Kidney tubule cell (primary cell): ENCODE measurements around the gene OSBPL3.
"Not testable (repeated sequence)": the region's sequence is repeated elsewhere in the genome, so short reads cannot be mapped to it uniquely, and the experiment has no call there.

Source experiments
- DNase-seq: peaks from one replicate; pipeline ENCODE4 v3.0.0-alpha.2; 2018; ENCODE audit warnings: low spot score

Gene OSBPL3

DNA sequence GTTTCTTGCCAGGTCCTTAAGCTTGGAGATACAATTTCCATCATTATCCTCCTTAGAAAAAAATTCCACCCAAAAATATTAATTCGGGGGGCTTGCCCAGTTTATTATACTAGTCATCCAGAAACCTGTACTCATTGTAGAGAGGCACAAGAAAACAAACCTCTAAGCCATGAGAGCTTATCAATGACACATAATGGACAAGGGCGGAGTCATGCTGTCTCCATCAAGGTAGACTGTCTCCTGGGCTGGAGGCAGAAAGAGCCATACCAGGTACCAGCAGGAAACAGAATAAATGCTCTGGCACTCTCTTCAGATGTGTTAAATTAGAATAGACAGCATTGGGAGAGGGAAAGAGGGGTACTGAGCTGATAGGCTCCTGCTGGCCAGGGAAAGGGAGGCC is 153.0 kb downstream of the OSBPL3 start:
- DNase-seq = no peak

DNA sequence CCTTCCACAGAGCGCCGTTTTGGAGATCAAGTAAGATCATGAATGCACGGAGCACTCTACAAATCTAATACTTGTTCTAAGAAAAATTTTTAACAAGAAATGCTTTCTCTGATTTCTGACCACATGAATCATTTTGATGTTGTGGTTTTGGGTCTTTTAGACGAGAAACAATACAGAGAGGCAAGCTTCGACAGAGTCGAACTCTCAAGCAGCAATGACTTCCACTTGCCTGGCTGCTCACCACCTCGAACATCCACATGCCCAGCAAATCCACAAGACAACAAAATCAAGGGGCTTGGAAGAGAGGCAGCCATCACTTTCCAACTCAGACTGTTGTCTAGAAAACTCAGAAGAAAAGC is 153.3 kb downstream of the OSBPL3 start:
- DNase-seq = no peak

DNA sequence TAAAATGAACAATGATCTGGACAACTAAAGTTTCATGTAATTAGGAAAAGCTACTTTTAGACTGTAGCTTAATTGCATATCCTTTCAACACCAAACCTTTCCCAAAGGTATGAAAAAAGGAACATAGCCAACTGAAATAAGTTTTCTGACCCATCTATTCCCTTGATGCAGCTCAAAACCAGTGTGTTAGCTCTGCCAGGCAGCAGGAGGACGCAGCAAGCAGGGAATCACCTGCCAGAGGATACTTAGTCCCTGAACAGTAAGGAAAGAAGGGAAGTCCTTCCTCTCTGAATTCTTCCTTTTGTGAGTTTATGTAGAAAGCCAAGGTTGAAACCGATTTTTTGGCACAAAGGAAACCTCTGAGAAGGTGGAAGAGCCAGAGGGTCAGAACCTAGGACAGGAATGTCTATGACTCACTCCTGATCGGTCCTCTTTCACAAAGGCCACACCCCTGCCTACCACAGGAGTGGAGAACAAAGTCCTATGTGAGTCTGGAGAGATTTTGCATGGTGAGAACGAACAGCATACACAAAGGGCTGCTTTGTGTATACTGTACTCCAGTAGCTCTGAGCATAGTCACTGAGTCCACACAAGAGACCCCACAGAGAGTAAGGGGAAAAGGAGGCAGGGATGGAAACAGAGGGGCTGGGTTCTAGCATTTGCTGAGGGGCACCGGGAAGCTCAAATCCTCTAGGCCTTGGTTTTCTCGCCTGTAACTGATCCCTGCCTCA is 153.9 kb downstream of the OSBPL3 start:
- DNase-seq = peak; percentile 87

DNA sequence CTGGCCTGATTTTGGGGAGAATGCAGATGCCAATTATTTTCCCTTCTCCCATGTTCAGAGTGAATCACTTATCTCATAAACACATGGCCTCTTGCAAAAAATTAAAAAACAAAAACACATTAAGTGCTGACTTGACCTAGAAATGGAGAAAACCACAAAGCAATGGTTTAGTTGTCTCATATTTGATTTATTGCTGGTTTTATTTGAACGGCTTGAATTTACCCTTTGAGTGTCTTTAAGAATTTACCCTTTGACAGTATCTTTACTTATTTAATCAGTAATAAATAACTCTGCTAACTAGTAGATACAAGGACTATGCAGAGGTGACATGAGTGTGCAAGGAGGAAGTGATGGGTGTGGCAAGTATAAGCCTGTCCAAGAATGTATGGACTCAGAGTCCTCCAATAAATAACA is 154.6 kb downstream of the OSBPL3 start:
- DNase-seq = no peak

DNA sequence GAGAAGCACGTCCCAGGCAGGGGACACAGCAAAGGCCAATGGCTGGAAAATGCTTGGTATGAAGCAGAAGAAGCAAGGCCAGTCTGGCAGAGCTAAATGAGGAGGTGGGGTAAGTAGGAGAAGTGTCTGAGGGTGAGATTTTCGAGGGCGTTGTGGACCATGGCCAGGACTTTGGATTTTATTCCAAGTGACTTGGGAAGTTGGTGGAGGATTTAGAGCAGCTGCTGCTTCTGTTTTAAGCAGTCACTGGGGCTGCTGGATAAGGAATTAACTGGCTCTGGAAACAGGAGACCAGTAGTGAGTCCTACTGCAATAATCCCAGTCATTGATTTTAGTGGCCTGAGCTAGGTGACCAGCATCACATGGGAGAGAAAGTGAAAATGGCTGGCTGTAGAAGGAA is 155.1 kb downstream of the OSBPL3 start:
- no peak for DNase-seq

DNA sequence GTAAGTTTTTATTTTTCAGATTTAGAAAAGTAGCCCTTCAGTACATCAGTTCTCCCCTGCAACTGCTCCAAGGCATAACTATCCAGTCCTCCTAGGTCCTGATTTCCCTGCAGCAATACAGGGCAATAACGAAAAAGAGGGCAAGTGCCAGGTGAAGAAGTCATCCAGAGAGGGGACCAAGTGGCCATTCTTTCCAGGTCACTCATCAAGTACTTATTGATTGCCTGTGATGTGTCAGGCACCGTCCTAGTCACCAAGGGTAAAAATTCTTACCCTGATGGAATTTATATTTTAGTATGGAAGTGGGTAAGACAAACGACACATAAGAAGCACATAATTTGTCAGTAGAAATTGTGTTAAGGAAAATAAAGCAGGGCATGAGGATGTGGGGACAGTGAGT is 155.6 kb downstream of the OSBPL3 start:
- peak; percentile 21 for DNase-seq

DNA sequence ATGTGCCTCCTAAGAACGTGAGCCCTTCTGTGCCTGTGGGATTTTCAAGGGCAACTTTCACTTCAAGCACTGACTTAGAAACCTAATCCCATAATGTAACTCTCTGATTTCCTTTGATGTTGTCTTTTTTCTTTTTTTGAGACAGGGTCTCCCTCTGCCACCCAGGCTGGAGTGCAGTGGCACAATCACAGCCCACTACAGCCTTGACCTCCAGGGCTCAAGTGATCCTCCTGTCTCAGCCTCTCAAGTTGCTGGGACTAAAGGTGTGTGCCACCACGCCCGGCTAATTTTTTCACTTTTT is 158.3 kb downstream of the OSBPL3 start:
- DNase-seq = no peak

DNA sequence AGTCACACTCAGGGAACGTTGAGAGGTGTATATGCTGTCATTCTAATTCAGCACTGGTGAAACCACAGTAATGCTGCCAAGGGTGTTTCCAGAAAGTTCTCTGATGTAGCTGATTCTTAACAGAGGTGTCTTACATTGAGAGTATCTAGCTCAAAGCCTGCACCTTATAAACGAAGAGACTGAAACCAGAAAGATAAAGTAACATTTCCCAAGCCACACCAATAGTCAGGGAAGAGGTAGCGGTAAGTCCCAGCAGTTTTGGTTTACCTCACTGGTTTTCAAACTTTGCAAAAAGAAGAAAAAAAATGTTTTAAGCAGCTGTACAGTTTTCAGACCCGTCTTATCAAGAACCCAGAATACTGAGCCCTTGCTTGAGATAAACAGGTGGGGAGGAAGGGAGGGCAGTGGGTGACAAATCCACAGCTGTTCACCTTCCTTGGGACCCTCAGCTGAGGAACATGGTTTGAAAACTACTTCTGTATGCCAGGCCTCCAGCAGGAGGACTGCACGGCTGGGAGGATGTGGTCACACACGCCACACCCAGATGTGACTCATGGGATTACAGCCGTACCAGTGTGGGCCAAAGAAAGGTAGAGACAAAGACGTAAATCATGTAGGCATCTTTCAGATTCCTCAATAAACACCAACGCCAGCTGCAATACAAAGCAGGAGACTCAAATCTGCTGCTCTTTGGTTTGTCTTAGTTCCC is 158.8 kb downstream of the OSBPL3 start:
- DNase-seq = peak; percentile 96

DNA sequence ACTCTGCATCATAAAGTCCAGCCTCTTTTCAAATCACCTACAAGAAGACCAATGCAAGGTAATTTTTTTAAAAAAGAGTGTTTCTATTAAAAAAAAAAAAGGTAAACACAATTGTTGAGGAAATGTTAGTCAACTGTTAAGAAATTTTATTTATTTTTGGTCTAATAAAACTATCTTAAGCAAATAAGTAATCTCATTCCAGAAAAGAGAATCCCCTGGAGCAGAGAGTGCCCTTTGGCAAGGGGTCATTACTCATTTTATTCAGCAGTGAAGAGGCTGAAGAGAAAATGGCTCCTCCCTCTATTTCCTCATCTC is 159.3 kb downstream of the OSBPL3 start:
- DNase-seq = no peak

DNA sequence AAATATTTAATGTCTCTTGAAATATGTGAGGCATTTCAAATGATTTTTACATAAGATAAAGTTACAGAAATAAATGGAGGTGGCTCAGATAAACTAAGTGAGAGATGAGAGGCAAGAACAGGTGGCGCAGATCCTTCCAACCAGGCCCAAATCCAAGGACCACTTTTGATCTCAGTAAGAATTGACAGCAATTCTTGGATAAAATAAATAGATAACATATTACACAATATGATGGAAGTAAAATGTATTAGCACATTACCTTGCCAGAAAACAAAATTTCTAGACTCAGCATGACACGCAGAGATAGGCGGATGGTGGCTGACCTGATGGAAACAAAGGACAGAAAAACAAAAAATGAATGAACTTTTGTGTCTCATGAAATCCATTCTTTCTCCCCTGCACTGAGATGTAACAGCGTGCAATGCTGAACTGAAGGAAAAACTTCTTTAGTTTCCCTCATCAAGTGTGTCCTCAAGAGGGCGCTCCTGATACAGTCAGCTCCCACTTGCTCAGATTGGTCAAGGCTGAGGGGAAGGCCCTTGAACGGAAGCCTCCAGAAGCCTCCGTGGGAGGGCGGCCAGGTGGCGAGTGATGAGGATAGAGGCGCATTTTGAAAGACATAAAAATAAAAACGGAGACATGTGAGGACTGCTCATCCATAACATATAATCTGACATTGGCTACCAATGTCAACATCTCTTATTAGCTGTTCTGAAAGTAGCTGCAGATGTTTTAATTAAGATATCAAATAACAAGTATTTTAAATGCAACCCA is 159.9 kb downstream of the OSBPL3 start:
- peak; percentile 88 for DNase-seq

DNA sequence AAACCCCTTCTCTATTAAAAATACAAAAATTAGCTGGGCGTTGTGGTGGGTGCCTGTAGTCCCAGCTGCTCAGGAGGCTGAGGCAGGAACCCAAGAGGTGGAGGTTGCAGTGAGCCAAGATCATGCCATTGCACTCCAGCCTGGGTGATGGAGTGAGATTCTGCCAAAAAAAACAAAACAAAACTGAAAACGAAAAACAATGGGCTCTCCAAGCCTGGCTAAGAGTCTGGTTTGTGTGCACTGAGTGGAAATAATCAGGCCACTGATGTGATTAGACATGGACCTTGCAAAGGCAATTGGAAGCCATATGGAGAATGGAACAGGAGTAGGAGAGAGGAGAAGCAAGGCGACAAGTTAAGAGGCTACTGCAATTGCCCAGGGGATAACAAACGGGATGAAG is 162.6 kb downstream of the OSBPL3 start:
- no peak for DNase-seq

DNA sequence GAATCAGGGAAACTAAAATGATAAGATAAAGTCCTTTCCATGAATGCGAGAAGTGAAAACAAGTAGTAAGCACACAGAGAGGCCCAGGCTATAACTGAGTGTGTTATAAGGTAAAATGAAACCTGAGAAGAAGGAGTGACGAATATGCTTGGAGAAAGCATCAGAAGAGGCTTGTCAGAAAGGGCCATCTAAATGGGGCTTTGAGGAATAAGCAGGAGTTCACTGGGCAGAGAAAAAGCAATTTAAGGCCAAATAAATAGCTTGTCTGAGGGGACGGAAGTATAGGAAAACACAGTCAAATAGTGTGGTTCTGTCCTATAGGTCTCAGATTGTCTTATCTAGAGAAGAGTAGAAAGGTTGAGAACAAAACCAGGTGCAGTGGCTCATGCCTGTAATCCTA is 163.1 kb downstream of the OSBPL3 start:
- no peak for DNase-seq

DNA sequence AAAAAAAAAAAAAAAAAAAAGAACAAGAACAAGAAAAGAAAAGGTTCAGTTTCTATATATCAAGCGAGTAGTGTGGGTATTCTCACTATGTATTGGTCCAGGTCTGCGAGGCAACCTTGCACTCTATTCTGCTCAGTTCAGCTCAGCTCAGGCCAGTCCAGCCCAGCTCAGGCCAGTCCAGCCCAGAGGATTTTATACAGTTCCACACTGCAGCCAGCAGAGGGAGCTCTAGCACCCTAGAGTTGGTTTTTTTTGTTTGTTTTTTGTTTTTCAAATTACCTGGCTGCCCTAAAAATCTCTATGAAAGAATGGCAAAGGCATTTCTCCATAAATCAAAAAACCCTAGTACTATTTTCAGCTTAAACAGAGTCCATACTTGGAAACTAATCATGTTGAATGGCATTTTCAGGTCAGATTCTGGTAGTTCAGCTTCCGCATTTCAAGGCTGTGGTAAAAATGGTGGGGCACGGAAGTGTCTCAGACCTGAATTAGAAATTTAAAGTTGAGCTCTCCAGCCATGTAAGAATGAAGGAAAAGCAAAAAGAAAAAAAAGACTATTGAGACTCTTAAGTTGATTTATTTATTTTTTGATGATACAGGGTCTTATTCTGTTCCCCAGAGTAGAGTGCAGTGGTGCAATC is 167.6 kb downstream of the OSBPL3 start:
- DNase-seq = peak; percentile 55

DNA sequence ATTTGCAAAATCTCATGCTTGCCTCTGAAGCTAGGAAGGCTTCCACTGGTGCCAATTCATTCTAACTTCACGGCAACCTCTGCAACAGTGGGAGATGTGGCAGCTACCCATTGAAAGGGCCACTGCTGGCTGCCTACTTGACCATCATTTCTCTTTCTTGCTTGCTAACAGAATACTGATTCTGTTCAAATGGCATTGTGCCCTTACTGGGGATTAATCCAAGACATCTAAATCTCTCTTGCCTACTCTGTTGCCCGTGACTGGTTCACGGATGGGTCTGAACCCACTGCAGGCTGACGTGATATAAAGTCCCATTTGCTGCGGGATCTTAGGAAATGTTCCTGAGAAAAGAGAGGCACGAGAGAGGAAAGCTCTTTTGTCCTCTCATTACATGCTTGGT is 171.5 kb downstream of the OSBPL3 start:
- DNase-seq = no peak

DNA sequence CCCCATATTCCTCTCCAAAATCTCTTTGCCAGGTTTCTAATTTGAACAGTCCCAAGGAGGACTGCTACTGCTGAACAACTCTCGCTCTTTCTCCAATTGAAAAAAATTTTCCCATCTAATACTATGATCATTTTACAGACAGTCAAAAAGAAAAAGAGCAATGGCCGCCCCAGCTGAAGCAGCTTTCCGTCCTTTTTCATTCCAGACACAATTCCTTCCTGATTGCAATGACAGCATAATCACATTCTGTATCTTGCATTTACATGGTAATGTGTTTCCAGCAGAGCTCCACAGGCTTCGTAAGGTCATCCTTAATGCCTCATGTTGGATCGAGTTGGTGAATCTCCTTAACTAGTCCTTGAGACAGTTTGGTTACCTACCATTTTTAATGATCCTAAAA is 177.7 kb downstream of the OSBPL3 start:
- DNase-seq = no peak

DNA sequence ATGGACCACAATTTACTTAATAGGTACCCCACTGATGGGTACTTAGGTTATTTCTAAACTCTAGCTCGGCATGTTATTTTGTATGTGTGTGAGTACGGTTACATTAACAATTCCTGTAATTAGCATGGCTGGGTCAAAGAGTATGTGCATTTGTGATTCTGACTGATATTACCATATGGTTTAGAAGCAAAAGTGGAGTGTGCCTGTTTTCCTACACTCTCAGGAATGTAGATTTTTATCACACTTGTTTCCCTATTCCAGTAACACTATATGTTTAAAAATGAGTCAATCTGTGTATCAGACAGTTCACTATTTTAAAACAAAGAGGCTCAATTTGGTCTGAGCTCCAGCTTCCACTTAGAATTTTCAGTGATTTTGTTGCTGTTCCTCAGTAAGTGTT is 178.1 kb downstream of the OSBPL3 start:
- DNase-seq = no peak

DNA sequence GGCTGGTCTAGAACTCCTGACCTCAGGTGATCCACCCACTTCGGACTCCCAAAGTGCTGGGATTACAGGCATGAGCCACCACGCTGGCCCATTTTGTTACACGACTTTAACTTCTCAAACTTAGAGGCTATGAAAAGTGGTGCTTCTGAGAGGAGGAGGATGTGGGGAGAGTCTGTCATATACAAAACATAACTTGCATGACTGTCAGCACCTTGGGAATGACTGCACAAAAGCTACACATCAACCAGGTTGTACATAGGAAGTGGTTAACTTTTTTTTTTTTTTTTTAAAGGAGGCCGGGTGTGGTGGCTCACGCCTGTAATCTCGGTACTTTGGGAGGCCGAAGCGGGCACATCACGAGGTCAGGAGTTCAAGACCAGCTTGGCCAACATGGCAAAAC is 179.3 kb downstream of the OSBPL3 start:
- DNase-seq = no peak

DNA sequence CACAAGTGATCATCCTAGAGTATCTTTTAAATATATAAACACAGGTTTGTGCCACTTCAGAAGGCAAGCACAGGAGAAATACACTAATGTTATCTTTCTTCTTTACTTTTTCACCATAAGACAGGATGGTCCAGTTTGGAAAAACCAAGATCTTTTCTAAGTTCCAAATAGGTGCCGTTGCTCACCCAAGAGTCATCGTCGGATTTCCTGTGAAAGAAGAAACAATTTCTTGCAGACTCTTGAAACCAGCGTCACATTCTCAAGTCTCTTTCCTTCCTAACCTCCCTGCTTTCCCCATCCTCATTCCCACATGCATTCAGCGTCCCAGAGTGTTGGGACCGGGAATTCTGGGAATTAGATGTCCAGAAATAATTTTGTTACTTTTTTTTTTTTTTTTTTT is 179.9 kb downstream of the OSBPL3 start:
- DNase-seq = no peak

DNA sequence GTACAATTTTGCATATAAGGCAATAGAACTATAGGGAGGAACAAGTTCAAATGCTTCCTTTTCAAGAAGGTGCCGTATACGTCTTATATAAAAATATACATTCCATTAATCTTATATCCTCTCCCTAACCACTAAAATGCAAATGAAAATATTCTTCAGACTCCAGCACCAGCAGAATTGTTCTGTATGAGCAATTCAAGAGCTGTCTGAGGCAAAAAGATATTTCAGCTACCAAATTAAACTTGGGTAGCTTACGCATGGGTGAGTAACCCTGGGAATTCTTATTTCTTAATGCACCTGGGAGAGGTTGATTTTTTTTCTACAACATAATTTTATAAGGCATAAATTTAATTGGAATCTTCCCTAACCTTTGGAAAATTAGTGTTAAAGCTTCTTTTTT is 180.5 kb downstream of the OSBPL3 start:
- DNase-seq = no peak

DNA sequence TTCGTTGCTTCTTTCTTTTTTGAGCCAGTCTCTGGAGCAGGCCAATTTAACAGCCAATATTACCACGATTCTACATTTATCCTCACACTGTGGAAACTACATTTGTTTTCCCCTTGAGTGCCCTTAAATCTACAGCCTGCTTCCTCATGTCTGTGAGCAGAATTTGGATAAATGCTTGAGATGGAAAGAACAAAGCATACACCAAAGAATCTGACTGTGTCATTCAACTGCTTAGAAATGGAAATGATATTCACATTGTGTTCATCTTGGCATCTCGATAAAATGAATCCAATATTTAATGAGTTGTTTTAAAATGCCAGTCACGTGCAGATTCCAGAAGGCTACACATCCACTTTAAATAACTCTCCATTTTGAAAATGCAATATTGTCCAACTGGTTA is 181.7 kb downstream of the OSBPL3 start:
- DNase-seq = no peak

DNA sequence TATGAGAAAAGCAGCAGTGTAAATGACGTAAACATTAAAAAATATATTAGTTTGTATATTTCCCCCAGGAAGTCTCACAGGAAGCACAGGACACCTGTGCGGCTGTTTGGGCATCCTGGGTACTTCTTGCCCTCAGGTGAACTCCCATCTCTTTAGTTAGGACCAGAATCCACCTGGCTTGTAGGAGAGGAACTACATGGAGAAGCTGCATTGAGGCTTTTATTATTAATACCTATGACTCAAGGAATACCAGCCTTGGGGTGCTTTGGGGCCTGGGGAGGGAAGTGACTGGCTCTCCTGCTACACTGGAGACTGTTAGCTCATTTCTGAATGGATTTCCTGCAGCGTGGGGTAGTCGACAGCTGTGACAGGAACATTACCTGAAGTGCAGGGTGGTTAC is 182.7 kb downstream of the OSBPL3 start:
- DNase-seq = no peak

DNA sequence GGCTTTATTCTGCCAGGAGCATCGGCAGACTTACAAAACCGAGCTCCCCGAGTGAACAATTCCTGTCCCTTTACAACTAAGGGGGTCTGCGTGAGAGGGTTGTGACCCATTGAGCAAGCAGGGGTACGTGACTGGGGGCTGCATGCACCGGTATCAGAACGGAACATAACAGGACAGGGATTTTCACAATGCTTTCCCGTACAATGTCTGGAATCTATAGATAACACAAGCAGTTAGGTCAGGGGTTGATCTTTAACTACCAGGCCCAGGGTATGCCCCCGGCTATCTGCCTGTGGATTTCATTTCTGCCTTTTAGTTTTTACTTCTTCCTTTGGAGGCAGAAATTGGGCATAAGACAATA is 184.6 kb downstream of the OSBPL3 start:
- no peak for DNase-seq

DNA sequence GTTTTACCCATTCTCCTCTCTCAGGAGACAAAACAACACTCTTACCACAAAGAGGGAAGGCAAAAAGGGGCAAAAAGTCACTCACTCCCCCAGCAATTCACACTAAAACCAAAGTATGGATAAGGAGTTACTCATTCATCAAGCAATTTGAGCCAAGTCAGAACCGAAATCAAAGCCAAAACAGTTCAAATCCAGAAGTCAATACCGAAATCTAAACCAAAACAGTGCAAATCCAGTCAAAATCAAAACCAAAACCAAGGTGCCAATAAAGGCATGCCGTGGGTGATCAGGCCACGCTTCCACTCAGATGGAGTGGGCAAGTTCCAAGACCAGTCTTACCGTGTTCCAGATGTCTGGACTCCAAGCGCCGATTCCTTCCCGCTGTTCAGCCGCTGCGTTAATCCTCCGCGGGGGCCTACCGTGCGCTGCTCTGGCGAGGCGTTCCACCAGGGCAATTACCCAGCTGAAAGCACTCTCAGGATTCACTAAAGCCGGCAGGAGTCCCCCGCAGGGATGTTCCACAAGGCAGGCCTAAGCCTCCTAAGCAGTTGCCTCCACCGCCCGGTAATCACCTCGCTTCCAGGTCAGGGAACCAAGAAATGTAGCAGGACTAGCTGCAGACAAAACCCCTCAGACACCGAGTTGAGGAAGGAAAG is 185.1 kb downstream of the OSBPL3 start:
- DNase-seq = not testable (repeated sequence)
